Breast epithelium (tissue), 3 donors: Measurements from ENCODE around the gene CNNM4.

Experiments
- POLR2A ChIP-seq: fragments of 450-650 bp; IDR thresholded peaks from one replicate; pipeline ENCODE4 v1.6.1; 2016; ENCODE audit warnings: antibody characterized with exemption, mild to moderate bottlenecking, moderate library complexity
- TF ChIP-seq, protein P1 (sequence below), 3 donors: fragments of 450-650 bp; IDR thresholded peaks; one replicate each; pipeline ENCODE4 v1.5.1; 2016 to 2017; ENCODE audit warnings: antibody characterized with exemption in 3 of 3, mild to moderate bottlenecking in 3 of 3, moderate library complexity in 3 of 3

DNA sequence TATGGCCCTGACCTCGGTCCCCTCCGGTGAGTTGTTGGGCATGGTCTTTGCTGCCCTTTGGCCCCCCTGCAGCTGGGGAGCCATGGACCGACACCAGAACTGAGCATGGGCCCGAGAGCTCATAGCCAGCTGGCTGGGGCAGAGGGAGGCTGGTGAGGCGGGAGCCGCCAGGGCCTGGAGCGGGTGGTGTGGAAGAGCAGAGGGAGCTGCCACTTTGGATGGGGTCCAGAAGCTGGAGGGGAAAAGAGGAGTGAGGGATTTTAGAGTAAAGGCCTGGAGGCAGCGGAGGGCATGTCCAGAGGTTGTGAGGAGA, 38.9 kb downstream of the CNNM4 start:
- TF ChIP-seq, protein P1, sequence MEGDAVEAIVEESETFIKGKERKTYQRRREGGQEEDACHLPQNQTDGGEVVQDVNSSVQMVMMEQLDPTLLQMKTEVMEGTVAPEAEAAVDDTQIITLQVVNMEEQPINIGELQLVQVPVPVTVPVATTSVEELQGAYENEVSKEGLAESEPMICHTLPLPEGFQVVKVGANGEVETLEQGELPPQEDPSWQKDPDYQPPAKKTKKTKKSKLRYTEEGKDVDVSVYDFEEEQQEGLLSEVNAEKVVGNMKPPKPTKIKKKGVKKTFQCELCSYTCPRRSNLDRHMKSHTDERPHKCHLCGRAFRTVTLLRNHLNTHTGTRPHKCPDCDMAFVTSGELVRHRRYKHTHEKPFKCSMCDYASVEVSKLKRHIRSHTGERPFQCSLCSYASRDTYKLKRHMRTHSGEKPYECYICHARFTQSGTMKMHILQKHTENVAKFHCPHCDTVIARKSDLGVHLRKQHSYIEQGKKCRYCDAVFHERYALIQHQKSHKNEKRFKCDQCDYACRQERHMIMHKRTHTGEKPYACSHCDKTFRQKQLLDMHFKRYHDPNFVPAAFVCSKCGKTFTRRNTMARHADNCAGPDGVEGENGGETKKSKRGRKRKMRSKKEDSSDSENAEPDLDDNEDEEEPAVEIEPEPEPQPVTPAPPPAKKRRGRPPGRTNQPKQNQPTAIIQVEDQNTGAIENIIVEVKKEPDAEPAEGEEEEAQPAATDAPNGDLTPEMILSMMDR (IDR thresholded peaks at IDR 0.05), result no peak
- no peak for TF ChIP-seq POLR2A
